SH-SY5Y (cell line): ENCODE measurements around the gene GALM.

ENCODE experiments used
- GATA2 ChIP-seq: IDR thresholded peaks from 2 replicates; pipeline ENCODE4 v1.6.1; 2011; ENCODE audit warnings: mild to moderate bottlenecking, low read depth, low read length
- GATA3 ChIP-seq: IDR thresholded peaks from 2 replicates; pipeline ENCODE4 v1.6.1; 2011; ENCODE audit warnings: low read depth, mild to moderate bottlenecking, low read length, moderate library complexity

DNA sequence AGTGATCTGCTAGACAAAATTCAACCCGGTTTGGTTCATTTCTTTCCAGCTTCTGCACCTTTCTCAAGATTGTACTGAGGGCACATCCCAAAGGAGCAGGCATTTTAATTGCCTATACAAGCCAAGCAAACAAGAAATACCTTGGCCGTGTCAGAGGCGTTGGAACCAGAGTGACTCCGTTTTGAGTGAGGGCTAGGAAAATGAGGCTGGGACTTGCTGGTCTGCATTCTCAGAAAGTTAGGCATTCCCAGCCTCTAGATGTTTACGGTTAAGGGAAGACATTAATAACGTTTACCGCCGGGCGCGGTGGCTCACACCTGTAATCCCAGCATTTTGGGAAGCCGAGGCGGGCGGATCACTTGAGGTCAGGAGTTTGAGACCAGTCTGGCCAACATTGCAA is 110.6 kb downstream of the GALM start:
- TF ChIP-seq GATA2 (no peak), GATA3 (no peak)
